Neural progenitor cell (in vitro differentiated cells): ENCODE data around the gene PHLPP2.

Experiments
- CTCF ChIP-seq: fragments of 200-600 bp; sonication (generic); IDR thresholded peaks from 2 replicates; pipeline ENCODE4 v1.5.1; 2017; ENCODE audit warnings: antibody characterized with exemption, mild to moderate bottlenecking
- EZH2 ChIP-seq: fragments of 200-600 bp; sonication (generic); IDR thresholded peaks from 2 replicates; pipeline ENCODE4 v1.6.1; 2017; ENCODE audit warnings: antibody characterized with exemption, mild to moderate bottlenecking, moderate library complexity

- no peak for TF ChIP-seq EZH2
- TF ChIP-seq CTCF = no peak
Observed at GRCh38 chr16:71769222-71769621, 44.7 kb upstream of the PHLPP2 start.
